ENCODE results near the gene OR51V1.

The OR51V1 gene

DNA sequence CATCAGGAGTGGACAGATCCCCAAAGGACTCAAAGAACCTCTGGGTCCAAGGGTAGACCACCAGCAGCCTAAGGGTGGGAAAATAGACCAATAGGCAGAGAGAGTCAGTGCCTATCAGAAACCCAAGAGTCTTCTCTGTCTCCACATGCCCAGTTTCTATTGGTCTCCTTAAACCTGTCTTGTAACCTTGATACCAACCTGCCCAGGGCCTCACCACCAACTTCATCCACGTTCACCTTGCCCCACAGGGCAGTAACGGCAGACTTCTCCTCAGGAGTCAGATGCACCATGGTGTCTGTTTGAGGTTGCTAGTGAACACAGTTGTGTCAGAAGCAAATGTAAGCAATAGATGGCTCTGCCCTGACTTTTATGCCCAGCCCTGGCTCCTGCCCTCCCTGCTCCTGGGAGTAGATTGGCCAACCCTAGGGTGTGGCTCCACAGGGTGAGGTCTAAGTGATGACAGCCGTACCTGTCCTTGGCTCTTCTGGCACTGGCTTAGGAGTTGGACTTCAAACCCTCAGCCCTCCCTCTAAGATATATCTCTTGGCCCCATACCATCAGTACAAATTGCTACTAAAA is 26.3 kb upstream of the OR51V1 start, which contains the start of gene HBB:
HBB (minus strand) TSS at position 340 of the 579 bp plus-strand sequence; CDS start at position 290, 50 bp downstream.
- TF ChIP-seq, protein P1, sequence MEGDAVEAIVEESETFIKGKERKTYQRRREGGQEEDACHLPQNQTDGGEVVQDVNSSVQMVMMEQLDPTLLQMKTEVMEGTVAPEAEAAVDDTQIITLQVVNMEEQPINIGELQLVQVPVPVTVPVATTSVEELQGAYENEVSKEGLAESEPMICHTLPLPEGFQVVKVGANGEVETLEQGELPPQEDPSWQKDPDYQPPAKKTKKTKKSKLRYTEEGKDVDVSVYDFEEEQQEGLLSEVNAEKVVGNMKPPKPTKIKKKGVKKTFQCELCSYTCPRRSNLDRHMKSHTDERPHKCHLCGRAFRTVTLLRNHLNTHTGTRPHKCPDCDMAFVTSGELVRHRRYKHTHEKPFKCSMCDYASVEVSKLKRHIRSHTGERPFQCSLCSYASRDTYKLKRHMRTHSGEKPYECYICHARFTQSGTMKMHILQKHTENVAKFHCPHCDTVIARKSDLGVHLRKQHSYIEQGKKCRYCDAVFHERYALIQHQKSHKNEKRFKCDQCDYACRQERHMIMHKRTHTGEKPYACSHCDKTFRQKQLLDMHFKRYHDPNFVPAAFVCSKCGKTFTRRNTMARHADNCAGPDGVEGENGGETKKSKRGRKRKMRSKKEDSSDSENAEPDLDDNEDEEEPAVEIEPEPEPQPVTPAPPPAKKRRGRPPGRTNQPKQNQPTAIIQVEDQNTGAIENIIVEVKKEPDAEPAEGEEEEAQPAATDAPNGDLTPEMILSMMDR (IDR thresholded peaks at IDR 0.05; ENCODE audit: low read depth, low read length): no peak
- no peak within 1 kb of the TSS for H3K4me3 ChIP-seq (replicated peaks in 1 of 2; ENCODE audit: low read depth in 2 of 2, low read length in 2 of 2)
- DNase-seq (ENCODE audit: low read depth in 2 of 2): no peak

DNA sequence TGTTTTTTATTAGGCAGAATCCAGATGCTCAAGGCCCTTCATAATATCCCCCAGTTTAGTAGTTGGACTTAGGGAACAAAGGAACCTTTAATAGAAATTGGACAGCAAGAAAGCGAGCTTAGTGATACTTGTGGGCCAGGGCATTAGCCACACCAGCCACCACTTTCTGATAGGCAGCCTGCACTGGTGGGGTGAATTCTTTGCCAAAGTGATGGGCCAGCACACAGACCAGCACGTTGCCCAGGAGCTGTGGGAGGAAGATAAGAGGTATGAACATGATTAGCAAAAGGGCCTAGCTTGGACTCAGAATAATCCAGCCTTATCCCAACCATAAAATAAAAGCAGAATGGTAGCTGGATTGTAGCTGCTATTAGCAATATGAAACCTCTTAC is 25.0 kb upstream of the OR51V1 start:
- H3K4me3 ChIP-seq (replicated peaks in 1 of 2; ENCODE audit: low read depth in 2 of 2, low read length in 2 of 2): no peak overlapping the region
- TF ChIP-seq, protein P1 (IDR thresholded peaks at IDR 0.05; ENCODE audit: low read depth, low read length): no peak
- DNase-seq (ENCODE audit: low read depth in 2 of 2): no peak

DNA sequence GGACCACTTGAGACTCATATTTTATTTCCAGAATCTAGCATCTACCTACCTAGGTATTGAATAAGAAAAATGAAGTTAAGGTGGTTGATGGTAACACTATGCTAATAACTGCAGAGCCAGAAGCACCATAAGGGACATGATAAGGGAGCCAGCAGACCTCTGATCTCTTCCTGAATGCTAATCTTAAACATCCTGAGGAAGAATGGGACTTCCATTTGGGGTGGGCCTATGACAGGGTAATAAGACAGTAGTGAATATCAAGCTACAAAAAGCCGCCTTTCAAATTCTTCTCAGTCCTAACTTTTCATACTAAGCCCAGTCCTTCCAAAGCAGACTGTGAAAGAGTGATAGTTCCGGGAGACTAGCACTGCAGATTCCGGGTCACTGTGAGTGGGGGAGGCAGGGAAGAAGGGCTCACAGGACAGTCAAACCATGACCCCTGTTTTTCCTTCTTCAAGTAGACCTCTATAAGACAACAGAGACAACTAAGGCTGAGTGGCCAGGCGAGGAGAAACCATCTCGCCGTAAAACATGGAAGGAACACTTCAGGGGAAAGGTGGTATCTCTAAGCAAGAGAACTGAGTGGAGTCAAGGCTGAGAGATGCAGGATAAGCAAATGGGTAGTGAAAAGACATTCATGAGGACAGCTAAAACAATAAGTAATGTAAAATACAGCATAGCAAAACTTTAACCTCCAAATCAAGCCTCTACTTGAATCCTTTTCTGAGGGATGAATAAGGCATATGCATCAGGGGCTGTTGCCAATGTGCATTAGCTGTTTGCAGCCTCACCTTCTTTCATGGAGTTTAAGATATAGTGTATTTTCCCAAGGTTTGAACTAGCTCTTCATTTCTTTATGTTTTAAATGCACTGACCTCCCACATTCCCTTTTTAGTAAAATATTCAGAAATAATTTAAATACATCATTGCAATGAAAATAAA is 24.3 kb upstream of the OR51V1 start:
- H3K4me3 ChIP-seq (replicated peaks in 1 of 2; ENCODE audit: low read depth in 2 of 2, low read length in 2 of 2): no peak overlapping the region
- TF ChIP-seq, protein P1 (IDR thresholded peaks at IDR 0.05; ENCODE audit: low read depth, low read length): no peak
- no peak for DNase-seq (ENCODE audit: low read depth in 2 of 2)

- TF ChIP-seq, protein P1 (IDR thresholded peaks at IDR 0.05; ENCODE audit: low read depth, low read length): no peak
- H3K4me3 ChIP-seq (replicated peaks in 1 of 2; ENCODE audit: low read depth in 2 of 2, low read length in 2 of 2): no peak overlapping the region
- DNase-seq (ENCODE audit: low read depth in 2 of 2): no peak
These were observed 23.2 kb upstream of the OR51V1 start for GRCh38 chr11:5223686-5224085.

GRCh38 chr11:5223146-5223545 is 22.7 kb upstream of the OR51V1 start:
- no peak for DNase-seq (ENCODE audit: low read depth in 2 of 2)
- H3K4me3 ChIP-seq (replicated peaks in 1 of 2; ENCODE audit: low read depth in 2 of 2, low read length in 2 of 2): no peak overlapping the region
- TF ChIP-seq, protein P1 (IDR thresholded peaks at IDR 0.05; ENCODE audit: low read depth, low read length): no peak

- H3K4me3 ChIP-seq (replicated peaks in 1 of 2; ENCODE audit: low read depth in 2 of 2, low read length in 2 of 2): no peak overlapping the region
- TF ChIP-seq, protein P1 (IDR thresholded peaks at IDR 0.05; ENCODE audit: low read depth, low read length): no peak
- no peak for DNase-seq (ENCODE audit: low read depth in 2 of 2)
These were observed 9.9 kb upstream of the OR51V1 start for GRCh38 chr11:5210376-5210885.
